SK-N-SH (cell line): ENCODE results near the gene ZNF780B. TPM values are rescaled to one million over a fixed set of nuclear protein-coding genes. Genes with fewer than 3 reads are reported as not detected.

ENCODE experiments used
- CTCF ChIA-PET: fragments of 300-600, 350-600 bp; formaldehyde crosslinking; extraction: SDS; loops from one replicate; lab custom pipeline; 2021; lab: Yijun Ruan, JAX
- POLR2A ChIA-PET: fragments of 350-600 bp; sonication (Branson Sonifier 250); formaldehyde crosslinking; extraction: SDS; loops from one replicate; lab custom pipeline; 2020; ENCODE audit warnings: antibody characterized with exemption, inconsistent platforms; lab: Yijun Ruan, JAX
- DNase-seq: peaks from one replicate; pipeline ENCODE4 v3.0.0; 2012
- H2AFZ ChIP-seq: fragments of 200-600 bp; sonication (generic); 2 replicates; pipeline ENCODE4 v1.8.1; 2016; ENCODE audit warnings: antibody characterized with exemption, mild to moderate bottlenecking, low read depth
- H3F3A ChIP-seq: fragments of 200-600 bp; sonication (generic); replicated peaks from 2 replicates; pipeline ENCODE3; 2016; ENCODE audit warnings: antibody characterized with exemption, mild to moderate bottlenecking; ENCODE audit not compliant: insufficient read depth
- H3K27ac ChIP-seq, 2 experiments: fragments of 200-500 bp in 1 of 2; fragments of 200-600 bp in 1 of 2; sonication (Bioruptor generic) in 1 of 2; sonication (generic), shearing (Covaris generic) in 1 of 2; 2 replicates each; pipeline versions ENCODE4 v1.5.1 to v1.6.1; 2014 to 2016; ENCODE audit warnings: low read depth in 2 of 2, inconsistent platforms in 1 of 2, low read length in 1 of 2, mild to moderate bottlenecking in 1 of 2, mixed read lengths in 1 of 2
- H3K27me3 ChIP-seq: fragments of 200-600 bp; sonication (generic), shearing (Covaris generic); 2 replicates; pipeline ENCODE4 v1.6.1; 2016; ENCODE audit warnings: mixed run types; ENCODE audit not compliant: insufficient read depth
- H3K36me3 ChIP-seq, 2 experiments: fragments of 200-500 bp in 1 of 2; fragments of 200-600 bp in 1 of 2; sonication (Bioruptor generic) in 1 of 2; sonication (generic) in 1 of 2; replicated peaks in 1 of 2; 2 replicates each; pipeline versions ENCODE3 to v1.5.1; 2014 to 2016; ENCODE audit warnings: low read length in 1 of 2, mild to moderate bottlenecking in 1 of 2; ENCODE audit not compliant: insufficient read depth in 2 of 2, control insufficient read depth in 1 of 2
- H3K4me1 ChIP-seq, 2 experiments: fragments of 200-500 bp in 1 of 2; fragments of 200-600 bp in 1 of 2; sonication (Bioruptor generic) in 1 of 2; sonication (generic), shearing (Covaris generic) in 1 of 2; 2 replicates each; pipeline versions ENCODE4 v1.5.1 to v1.6.1; 2014 to 2016; ENCODE audit warnings: low read depth in 1 of 2, low read length in 1 of 2, mixed run types in 1 of 2; ENCODE audit not compliant: insufficient read depth in 2 of 2, control insufficient read depth in 1 of 2
- H3K4me2 ChIP-seq: fragments of 200-600 bp; sonication (generic), shearing (Covaris generic); 2 replicates; pipeline ENCODE4 v1.6.1; 2017; ENCODE audit warnings: mixed run types
- H3K4me3 ChIP-seq, 2 experiments: fragments of 200-500 bp in 1 of 2; fragments of 200-600 bp in 1 of 2; sonication (Bioruptor generic) in 1 of 2; sonication (generic), shearing (Covaris generic) in 1 of 2; 2 replicates each; pipeline versions ENCODE4 v1.5.1 to v1.8.1; 2014 to 2016; ENCODE audit warnings: low read depth in 2 of 2, inconsistent platforms in 1 of 2, low read length in 1 of 2, mild to moderate bottlenecking in 1 of 2, mixed read lengths in 1 of 2, moderate library complexity in 1 of 2
- H3K79me2 ChIP-seq: fragments of 200-600 bp; sonication (generic); 2 replicates; pipeline ENCODE4 v1.8.1; 2017; ENCODE audit warnings: mild to moderate bottlenecking; ENCODE audit not compliant: insufficient read depth
- H3K9ac ChIP-seq: fragments of 200-600 bp; sonication (generic); 2 replicates; pipeline ENCODE4 v1.6.1; 2017; ENCODE audit warnings: mixed run types
- H3K9me2 ChIP-seq: fragments of 200-600 bp; sonication (generic); 2 replicates; pipeline ENCODE4 v1.6.1; 2017; ENCODE audit warnings: mixed run types
- H3K9me3 ChIP-seq: fragments of 200-600 bp; sonication (generic); 2 replicates; pipeline ENCODE4 v1.6.1; 2017; ENCODE audit warnings: mixed run types, mild to moderate bottlenecking, moderate library complexity
- H4K20me1 ChIP-seq: fragments of 200-600 bp; sonication (generic); 2 replicates; pipeline ENCODE4 v1.6.1; 2017; ENCODE audit warnings: mild to moderate bottlenecking, mixed run types; ENCODE audit not compliant: insufficient read depth
- CTCF ChIP-seq: fragments of 200-600 bp; sonication (generic); IDR thresholded peaks from 2 replicates; pipeline ENCODE4 v1.6.1; 2017; ENCODE audit warnings: antibody characterized with exemption, mild to moderate bottlenecking, moderate library complexity
- GABPA ChIP-seq: IDR thresholded peaks from 2 replicates; pipeline ENCODE4 v1.4.0; 2012; ENCODE audit warnings: low read depth, mild to moderate bottlenecking
- MAX ChIP-seq: IDR thresholded peaks from 2 replicates; pipeline ENCODE4 v1.4.0; 2012; ENCODE audit warnings: low read depth
- MEF2A ChIP-seq: IDR thresholded peaks from 2 replicates; pipeline ENCODE4 v1.4.0; 2012; ENCODE audit warnings: low read depth, borderline replicate concordance
- MXI1 ChIP-seq: IDR thresholded peaks from 2 replicates; pipeline ENCODE4 v1.6.1; 2012; ENCODE audit warnings: mild to moderate bottlenecking, low read depth, low read length, improper control_type of control experiment
- NRF1 ChIP-seq: IDR thresholded peaks from 2 replicates; pipeline ENCODE4 v1.6.1; 2012; ENCODE audit warnings: low read depth, mild to moderate bottlenecking, low read length
- POLR2AphosphoS5 ChIP-seq: IDR thresholded peaks from 2 replicates; pipeline ENCODE4 v1.6.1; 2012; ENCODE audit warnings: low read depth, low read length
- RAD21 ChIP-seq: IDR thresholded peaks from 2 replicates; pipeline ENCODE4 v1.6.1; 2012; ENCODE audit warnings: mild to moderate bottlenecking, low read length
- RXRA ChIP-seq: IDR thresholded peaks from 2 replicates; pipeline ENCODE4 v1.4.0; 2012; ENCODE audit warnings: low read depth, mild to moderate bottlenecking, borderline replicate concordance
- SMC3 ChIP-seq: IDR thresholded peaks from 2 replicates; pipeline ENCODE4 v1.6.1; 2012; ENCODE audit warnings: low read depth, low read length, improper control_type of control experiment
- TCF12 ChIP-seq: IDR thresholded peaks from 2 replicates; pipeline ENCODE4 v1.4.0; 2012
- TEAD4 ChIP-seq: IDR thresholded peaks from 2 replicates; pipeline ENCODE4 v1.4.0; 2012; ENCODE audit warnings: mild to moderate bottlenecking, borderline replicate concordance; ENCODE audit not compliant: insufficient read depth
- USF1 ChIP-seq: IDR thresholded peaks from 2 replicates; pipeline ENCODE4 v1.4.0; 2012; ENCODE audit warnings: low read depth, borderline replicate concordance
- USF2 ChIP-seq: fragments of 150-350 bp; IDR thresholded peaks from 2 replicates; pipeline ENCODE4 v1.6.1; 2017; ENCODE audit warnings: antibody characterized with exemption, low read length, low read depth, borderline replicate concordance
- ZBTB33 ChIP-seq: IDR thresholded peaks from 2 replicates; pipeline ENCODE4 v1.4.0; 2012; ENCODE audit warnings: low read depth, borderline replicate concordance
- WGBS: methylation state at CpG from one replicate; pipeline ENCODE4 v1.1.6; 2017; ENCODE audit warnings: low lambda C conversion rate; 5-methylcytosine and 5-hydroxymethylcytosine counted together
- polyA plus RNA-seq, 3 experiments: library from polyadenylated mRNA; depleted of rRNA; stranded (reverse); fragments of >200 nt; gene quantifications; 2 replicates each; pipeline ENCODE4 v1.2.3, GENCODE V29; 2012

Gene ZNF780B
- polyA plus RNA-seq, 1 of the 3 experiments (the other 2 are of a cell fraction) = 7.0 TPM

- TF ChIP-seq GABPA (no peak), TEAD4 (no peak), MAX (no peak), MEF2A (no peak), USF1 (no peak), NRF1 (no peak)
Measured at GRCh38 chr19:39994361-39994760, 61.7 kb downstream of the ZNF780B start (continued).

- no peak for DNase-seq
- Histone ChIP-seq H3K9me2 (no peaks in the 10 kb centered on the region), H3K9me3 (no peaks in the 10 kb centered on the region), H3K27ac (no peak overlapping the region), H3K9ac (no peak overlapping the region), H3K4me1 (peaks cover 0 to 10% of the 10 kb centered on the region in 2 experiments; a peak in 2 of 4 replicates), H3K79me2 (peaks cover 45% of the 10 kb centered on the region), H3K36me3 (peaks cover 0 to 3% of the 10 kb centered on the region in 2 experiments), H3K27me3 (no peaks in the 10 kb centered on the region), H3F3A (peaks cover 11% of the 10 kb centered on the region), H3K4me2 (no peak overlapping the region), H2AFZ (no peak overlapping the region), H4K20me1 (no peaks in the 10 kb centered on the region), H3K4me3 (no peak overlapping the region)
- ChIA-PET POLR2A (interaction anchor here (1.1 kb wide), 1 partner anchor 23 kb away, joined by 3 read pairs; the partner anchor contains the start of gene PSMC4), CTCF (no interaction called here)
- TF ChIP-seq MAX (no peak), CTCF (no peak), POLR2AphosphoS5 (no peak), MXI1 (no peak), RAD21 (no peak), RXRA (no peak)
- WGBS = 83% methylated on average over 1 of the region's 1 CpG
Measured at GRCh38 chr19:39993605-39994004, 62.4 kb downstream of the ZNF780B start.

GRCh38 chr19:39987596-39987995 is 68.4 kb downstream of the ZNF780B start:
- H3K4me1 ChIP-seq = no peaks in the 10 kb centered on the region
- no peak overlapping the region for H2AFZ ChIP-seq
- H3K9me2 ChIP-seq = no peaks in the 10 kb centered on the region
- H3K9me3 ChIP-seq = peaks cover 27% of the 10 kb centered on the region; the same call in 1 of the 2 replicates
- peaks cover under 1 to 26% of the 10 kb centered on the region in 2 experiments for H3K36me3 ChIP-seq
- H3K4me2 ChIP-seq = no peak overlapping the region
- 97% methylated on average over 1 of the region's 1 CpG for WGBS
- POLR2A ChIA-PET = no interaction called here
- no peak for DNase-seq
- peaks cover 26% of the 10 kb centered on the region for H3F3A ChIP-seq
- H3K4me3 ChIP-seq = no peak overlapping the region
- H3K79me2 ChIP-seq = peaks cover 57% of the 10 kb centered on the region
- H4K20me1 ChIP-seq = no peaks in the 10 kb centered on the region
- CTCF ChIA-PET = no interaction called here
- no peaks in the 10 kb centered on the region for H3K27me3 ChIP-seq
- no peak overlapping the region for H3K9ac ChIP-seq
- H3K27ac ChIP-seq = no peak overlapping the region
- no peak for TF ChIP-seq SMC3
- TF ChIP-seq TCF12 = no peak
- no peak for TF ChIP-seq USF2
- TF ChIP-seq TEAD4 = no peak
- TF ChIP-seq POLR2AphosphoS5 = no peak
- TF ChIP-seq ZBTB33 = no peak
- no peak for TF ChIP-seq MXI1
- no peak for TF ChIP-seq CTCF
- TF ChIP-seq MAX = no peak
- no peak for TF ChIP-seq NRF1
- no peak for TF ChIP-seq RAD21
- no peak for TF ChIP-seq RXRA
